Thymus (tissue), 11 donors: ENCODE results near the gene CLDN4. TPM values are rescaled to one million over a fixed set of nuclear protein-coding genes. Genes with fewer than 3 reads are reported as not detected.
"Not testable (repeated sequence)": the region's sequence is repeated elsewhere in the genome, so short reads cannot be mapped to it uniquely, and the experiment has no call there.

Experiments used
- DNase-seq, 9 donors: peaks; one replicate each; pipeline ENCODE4 v3.0.0-alpha.2; 2013; ENCODE audit warnings: low spot score in 9 of 9, low read depth in 6 of 9, missing footprints in 1 of 9
- H3K27ac ChIP-seq, 2 donors: one replicate each; pipeline ENCODE4 v1.5.1; 2013; ENCODE audit warnings: control low read depth in 1 of 2, low read depth in 1 of 2, low read length in 1 of 2, mild to moderate bottlenecking in 1 of 2, moderate library complexity in 1 of 2
- H3K27me3 ChIP-seq, 2 donors: one replicate each; pipeline ENCODE4 v1.5.1; 2013; ENCODE audit warnings: low read length in 1 of 2; ENCODE audit not compliant: control insufficient read depth in 2 of 2, insufficient read depth in 1 of 2
- H3K36me3 ChIP-seq, 2 donors: one replicate each; pipeline ENCODE4 v1.5.1; 2013; ENCODE audit warnings: low read length in 1 of 2, mild to moderate bottlenecking in 1 of 2, moderate library complexity in 1 of 2; ENCODE audit not compliant: control insufficient read depth in 2 of 2, insufficient read depth in 2 of 2
- H3K4me1 ChIP-seq, 2 donors: one replicate each; pipeline ENCODE4 v1.5.1; 2013; ENCODE audit warnings: low read length in 2 of 2; ENCODE audit not compliant: control insufficient read depth in 2 of 2, insufficient read depth in 2 of 2
- H3K4me3 ChIP-seq, 2 donors: one replicate each; pipeline ENCODE4 v1.5.1; 2013; ENCODE audit warnings: low read length in 2 of 2, control low read depth in 1 of 2, mild to moderate bottlenecking in 1 of 2
- H3K9me3 ChIP-seq, 2 donors: one replicate each; pipeline ENCODE4 v1.5.1; 2013; ENCODE audit warnings: low read length in 1 of 2, mild to moderate bottlenecking in 1 of 2; ENCODE audit not compliant: control insufficient read depth in 2 of 2, insufficient read depth in 1 of 2
- WGBS: extraction: QIAGEN DNeasy Blood & Tissue Kit; methylation state at CpG from one replicate; pipeline ENCODE4 v1.1.7; 2013; 5-methylcytosine and 5-hydroxymethylcytosine counted together
- polyA plus RNA-seq: library from polyadenylated mRNA; stranded (reverse); fragments of 200-250 nt; gene quantifications from one replicate; pipeline ENCODE4 v1.2.3, GENCODE V29; 2013
- total RNA-seq: library from RNA; stranded (reverse); fragments of 120-200 nt; gene quantifications from one replicate; pipeline ENCODE4 v1.2.4, GENCODE V29; 2013
- donor health status: healthy.

The CLDN4 gene
- total and polyA plus RNA-seq, 2 donors, result 13.4 to 38.4 TPM

GRCh38 chr7:73820013-73820412 is 10.8 kb upstream of the CLDN4 start:
- H3K36me3 ChIP-seq, result no peaks in the 10 kb centered on the region
- H3K27ac ChIP-seq, result no peak overlapping the region
- no peak overlapping the region for H3K4me3 ChIP-seq
- WGBS, result 95% methylated on average over 7 of the region's 7 CpGs
- no peaks in the 10 kb centered on the region for H3K9me3 ChIP-seq
- H3K27me3 ChIP-seq, result peaks cover 0 to 3% of the 10 kb centered on the region in 2 donors
- no peaks in the 10 kb centered on the region for H3K4me1 ChIP-seq
- no peak for DNase-seq

- H3K27ac ChIP-seq, DNase-seq: not testable (repeated sequence)
- H3K27me3 ChIP-seq, result peaks cover 0 to 13% of the 10 kb centered on the region in 2 donors
Measured at GRCh38 chr7:73821597-73822285, 9.1 kb upstream of the CLDN4 start.

DNA sequence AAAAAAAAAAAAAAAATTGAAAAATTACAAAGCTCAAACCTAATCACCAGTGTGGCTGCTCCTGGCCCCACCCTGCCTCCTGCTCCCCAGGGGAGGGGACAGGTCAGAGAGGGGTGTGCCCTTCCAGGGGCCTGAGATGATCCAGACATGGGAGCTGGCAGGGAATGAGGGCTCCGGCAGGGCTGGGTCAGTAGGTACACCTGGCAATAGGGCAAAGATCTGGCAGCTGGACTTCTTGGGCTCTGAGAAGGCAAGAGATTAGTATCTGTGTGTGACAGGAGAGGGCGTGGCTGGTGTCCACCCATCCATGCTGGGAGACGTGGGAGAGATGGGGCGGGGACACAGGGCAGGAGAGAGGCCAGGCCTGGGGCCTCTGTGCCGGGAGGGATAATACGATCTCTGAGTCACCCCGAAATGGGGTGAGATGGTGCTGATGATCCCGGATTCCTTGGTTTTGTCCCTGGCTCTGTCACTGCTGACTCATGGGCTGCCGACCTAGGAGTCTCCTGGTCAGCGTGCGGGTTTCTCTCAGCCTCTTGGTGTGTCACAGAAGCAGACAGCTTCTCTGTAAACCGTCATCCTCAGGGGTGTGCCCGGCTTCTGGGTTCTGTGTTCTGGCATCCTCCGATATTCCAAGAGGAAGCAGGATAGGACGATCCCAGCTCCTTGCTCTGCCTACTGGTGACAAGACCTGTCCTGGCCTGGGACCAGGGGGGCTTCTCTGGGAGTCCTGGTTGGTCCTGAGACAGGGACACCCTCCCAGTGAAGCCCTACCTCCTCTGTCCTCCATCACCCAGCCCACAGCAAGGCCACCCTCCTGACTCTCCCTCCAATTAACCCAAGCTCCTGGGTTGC is 8.2 kb upstream of the CLDN4 start:
- 92% methylated on average over 15 of the region's 15 CpGs for WGBS
- no peak overlapping the region for H3K27ac ChIP-seq
- H3K27me3 ChIP-seq, result peaks cover 0 to 21% of the 10 kb centered on the region in 2 donors
- no peaks in the 10 kb centered on the region for H3K9me3 ChIP-seq
- DNase-seq, result no peak
- H3K4me3 ChIP-seq, result no peak overlapping the region
- H3K36me3 ChIP-seq, result no peaks in the 10 kb centered on the region
- H3K4me1 ChIP-seq, result peaks cover 2 to 8% of the 10 kb centered on the region in 2 donors

More at GRCh38 chr7:73821597-73822285, 9.1 kb upstream of the CLDN4 start:
- H3K36me3 ChIP-seq, H3K4me3 ChIP-seq, H3K9me3 ChIP-seq, H3K4me1 ChIP-seq: not testable (repeated sequence)
- WGBS, result 84% methylated on average over 14 of the region's 14 CpGs

GRCh38 chr7:73823257-73823656 is 7.5 kb upstream of the CLDN4 start:
- H3K27me3 ChIP-seq, result peaks cover 0 to 26% of the 10 kb centered on the region in 2 donors
- WGBS, result 97% methylated on average over 5 of the region's 5 CpGs
- H3K27ac ChIP-seq, result no peak overlapping the region
- peaks cover 8 to 14% of the 10 kb centered on the region in 2 donors for H3K4me1 ChIP-seq
- H3K9me3 ChIP-seq, result no peaks in the 10 kb centered on the region
- H3K36me3 ChIP-seq, result no peaks in the 10 kb centered on the region
- DNase-seq, result no peak
- no peak overlapping the region for H3K4me3 ChIP-seq

DNA sequence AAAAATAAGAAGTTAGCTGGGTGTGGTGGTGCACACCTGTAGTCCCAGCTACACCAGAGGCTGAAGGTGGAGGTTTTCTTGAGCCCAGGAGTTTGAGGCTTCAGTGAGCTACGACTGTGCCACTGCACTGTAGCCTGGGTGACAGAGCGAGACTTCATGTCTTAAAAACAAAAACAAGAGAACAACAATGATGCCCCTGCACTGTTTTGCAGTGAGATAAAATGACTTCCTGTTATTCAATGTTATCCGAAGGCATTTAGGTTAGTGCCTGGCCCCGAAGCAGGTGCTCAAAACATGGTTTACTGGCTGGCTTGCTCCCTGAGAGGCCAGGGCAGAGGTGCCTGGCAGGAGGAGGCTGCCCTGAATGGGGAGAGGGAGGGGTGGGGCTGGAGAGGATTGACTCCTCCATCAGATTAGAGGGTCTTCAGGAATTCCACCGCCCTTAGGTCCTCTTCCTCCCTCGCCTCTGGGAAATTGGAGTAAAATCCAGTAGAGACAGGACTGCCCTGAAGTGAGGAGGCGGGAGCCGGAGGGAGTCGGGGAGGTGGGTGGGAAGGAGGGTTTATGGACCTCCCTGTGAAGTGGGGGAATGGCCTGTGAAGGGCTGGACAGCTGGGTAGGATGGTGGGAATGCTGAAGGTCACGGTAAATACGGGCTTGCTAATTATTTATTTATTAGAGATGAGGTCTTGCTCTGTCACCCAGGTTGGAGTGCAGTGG is 6.8 kb upstream of the CLDN4 start:
- Histone ChIP-seq H3K36me3 (no peaks in the 10 kb centered on the region), H3K4me3 (no peak overlapping the region), H3K4me1 (peaks cover 14 to 15% of the 10 kb centered on the region in 2 donors), H3K27me3 (peaks cover 0 to 26% of the 10 kb centered on the region in 2 donors), H3K9me3 (no peaks in the 10 kb centered on the region), H3K27ac (no peak overlapping the region)
- DNase-seq, result no peak
- 94% methylated on average over 11 of the region's 11 CpGs for WGBS

- H3K9me3 ChIP-seq, result no peaks in the 10 kb centered on the region
- DNase-seq, result no peak
- H3K27me3 ChIP-seq, result peaks cover 0 to 26% of the 10 kb centered on the region in 2 donors
- H3K4me1 ChIP-seq, result peaks cover 15 to 16% of the 10 kb centered on the region in 2 donors
- no peak overlapping the region for H3K27ac ChIP-seq
- 94% methylated on average over 9 of the region's 9 CpGs for WGBS
- H3K4me3 ChIP-seq, result no peak overlapping the region
- no peaks in the 10 kb centered on the region for H3K36me3 ChIP-seq
Measured at GRCh38 chr7:73824986-73825385, 5.8 kb upstream of the CLDN4 start.

GRCh38 chr7:73827567-73828106 is 3.2 kb upstream of the CLDN4 start:
- Histone ChIP-seq H3K27ac (no peak overlapping the region), H3K27me3 (peaks cover 2 to 35% of the 10 kb centered on the region in 2 donors), H3K36me3 (no peaks in the 10 kb centered on the region), H3K4me3 (no peak overlapping the region), H3K9me3 (no peaks in the 10 kb centered on the region), H3K4me1 (peaks cover 15 to 16% of the 10 kb centered on the region in 2 donors)
- peak in 1 of 9 donors; percentile 25 for DNase-seq
- WGBS, result 13% methylated on average over 11 of the region's 11 CpGs

DNA sequence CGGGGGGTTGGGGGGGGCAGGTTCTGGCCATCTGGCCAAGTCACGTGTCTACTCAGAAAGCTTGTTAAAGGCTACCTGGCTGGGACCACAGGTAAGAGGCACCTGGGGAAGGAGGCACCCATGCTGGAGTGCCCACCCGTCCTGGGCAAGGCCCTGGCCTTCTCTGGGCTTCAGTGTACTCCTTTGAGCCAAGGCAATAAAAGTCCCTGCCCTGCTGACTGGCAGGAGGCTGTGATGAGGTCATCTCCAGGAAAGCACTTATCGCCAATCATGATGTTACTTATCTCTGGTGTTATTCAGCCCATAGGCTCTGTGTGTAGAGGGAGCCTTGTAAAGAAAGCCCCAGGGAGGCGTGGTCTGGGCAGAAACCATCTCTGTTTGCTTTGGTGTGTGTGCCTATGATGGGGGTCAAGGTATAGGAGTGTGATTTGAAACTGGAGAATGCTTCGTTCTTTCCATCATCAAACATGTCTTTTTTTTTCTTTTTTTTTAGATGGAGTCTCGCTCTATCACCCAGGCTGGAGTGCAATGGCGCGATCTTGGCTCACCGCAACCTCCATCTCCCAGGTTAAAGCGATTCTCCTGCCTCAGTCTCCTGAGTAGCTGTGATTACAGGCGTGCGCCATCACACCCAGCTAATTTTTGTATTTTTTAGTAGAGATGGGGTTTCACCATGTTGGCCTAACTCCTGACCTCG is 2.5 kb upstream of the CLDN4 start:
- no peak overlapping the region for H3K27ac ChIP-seq
- no peaks in the 10 kb centered on the region for H3K36me3 ChIP-seq
- WGBS, result 69% methylated on average over 14 of the region's 14 CpGs
- no peaks in the 10 kb centered on the region for H3K9me3 ChIP-seq
- H3K4me1 ChIP-seq, result peaks cover 15 to 16% of the 10 kb centered on the region in 2 donors
- DNase-seq, result no peak
- no peak overlapping the region for H3K4me3 ChIP-seq
- peaks cover 2 to 35% of the 10 kb centered on the region in 2 donors for H3K27me3 ChIP-seq
